ENCODE data around the gene CCSER1. TPM values are rescaled to one million over a fixed set of nuclear protein-coding genes. Genes with fewer than 3 reads are reported as not detected.
A peak's percentile ranks its signal among the peaks of the same experiment; 100 is the strongest.
"Not testable (repeated sequence)": the region's sequence is repeated elsewhere in the genome, so short reads cannot be mapped to it uniquely, and the experiment has no call there.

Gene CCSER1
- total RNA-seq, 8 experiments from 2014 or later: 6.9 to 59.5 (median 25.8) TPM

DNA sequence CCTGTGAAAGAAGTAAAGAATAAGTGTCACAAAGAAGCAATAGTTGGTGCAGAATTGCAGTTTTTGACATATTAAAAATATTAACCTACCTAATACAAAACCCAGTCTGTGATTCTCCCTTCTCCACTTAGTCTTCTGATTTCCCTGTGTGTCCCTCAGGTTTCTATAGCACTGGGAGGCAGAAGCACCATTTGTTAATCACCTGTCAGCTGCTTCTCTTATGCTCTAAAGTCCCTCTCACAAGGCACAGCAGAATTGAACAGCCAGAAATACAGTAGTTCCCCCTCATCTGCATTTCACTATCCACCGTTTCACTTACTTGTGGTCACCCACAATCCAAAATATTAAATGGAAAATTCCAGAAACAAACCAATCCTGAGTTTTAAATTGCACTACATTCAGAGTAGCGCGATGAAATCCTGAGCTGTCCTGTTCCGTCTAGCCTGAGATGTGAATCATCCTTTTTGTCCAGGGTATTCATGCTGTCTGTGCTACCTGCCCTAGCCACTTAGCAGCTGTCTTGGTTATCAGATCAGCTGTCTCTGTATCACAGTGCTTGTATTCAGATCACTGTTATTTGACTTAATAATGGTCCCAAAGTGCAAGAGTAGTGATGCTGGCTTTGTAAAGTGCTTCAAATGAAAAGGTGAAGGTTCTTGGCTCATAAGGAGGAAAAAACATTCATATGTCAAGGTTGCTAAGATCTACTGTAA is 1192.5 kb downstream of the CCSER1 start:
- in situ Hi-C loops (cut with MboI; ENCODE audit: low pct_unique_long_range_greater_than_20kb in 2 of 9, low sequenced_read_pairs in 9 of 9, unreplicated experiment in 9 of 9): no loop called here
- 0 to 100% (median 89%) methylated on average over 1 to 4 of the region's 4 CpGs; no CpG with 5 or more reads in 3 of the 10 experiments for WGBS, 10 experiments
- H3K27ac ChIP-seq: no peak overlapping the region

DNA sequence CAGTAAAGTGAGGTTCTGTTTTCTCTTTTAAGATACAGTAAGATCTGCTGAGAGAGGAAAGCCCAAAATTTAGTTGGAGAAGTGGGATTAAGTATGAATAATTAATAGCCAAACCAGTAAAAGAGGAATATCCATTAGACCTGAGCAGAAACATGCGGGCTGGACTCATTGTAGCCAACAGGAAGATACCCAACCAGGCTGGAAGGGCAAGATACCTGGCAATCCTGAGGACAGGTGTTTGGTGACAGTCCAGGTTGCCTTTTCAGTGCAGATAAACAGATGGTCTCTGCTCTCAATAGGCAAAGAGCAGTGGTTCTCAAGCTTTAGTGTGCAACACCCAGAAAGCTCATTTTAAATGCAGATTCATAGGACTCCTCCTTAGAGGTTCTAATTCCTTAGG is 1195.8 kb downstream of the CCSER1 start:
- in situ Hi-C loops (cut with MboI; ENCODE audit: low pct_unique_long_range_greater_than_20kb in 2 of 9, low sequenced_read_pairs in 9 of 9, unreplicated experiment in 9 of 9): no loop called here
- Histone ChIP-seq H3K27ac (no peak overlapping the region), H3K4me1 (replicated peaks in 1 of 2) (peaks cover 0 to 5% of the 10 kb centered on the region in 2 donors), H3K4me3 (no peak overlapping the region)
- no peak for ATAC-seq (replicated peaks in 6 of 8)
- WGBS, 10 experiments: 0 to 100% (median 86%) methylated on average over 1 of the region's 1 CpG; no CpG with 5 or more reads in 3 of the 10 experiments

More for the DNA sequence above, 1192.5 kb downstream of the CCSER1 start:
- peak in 5 of 8 experiments; percentile 82 to 93 (median 88) for ATAC-seq (replicated peaks in 6 of 8)
- peaks cover 0 to 5% of the 10 kb centered on the region in 2 donors for H3K4me1 ChIP-seq (replicated peaks in 1 of 2)
- H3K4me3 ChIP-seq: no peak overlapping the region

DNA sequence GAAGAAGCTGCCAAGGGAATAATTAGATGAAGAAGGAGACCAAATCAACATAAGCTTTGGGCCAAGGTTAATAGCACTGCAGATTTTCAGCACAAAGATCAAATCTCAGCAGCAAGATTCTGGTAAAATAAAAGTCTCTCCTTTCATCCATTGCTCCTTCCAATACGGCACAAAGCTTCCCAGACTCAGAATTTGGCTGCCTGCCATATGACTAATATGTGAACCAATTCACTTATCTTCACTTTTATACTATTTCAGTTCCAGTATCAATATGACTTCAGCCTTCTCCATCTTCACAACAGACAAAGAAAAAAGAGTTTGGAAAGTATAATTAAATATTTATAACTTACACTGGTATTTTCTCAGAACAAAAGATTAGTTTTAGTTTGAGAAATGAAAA is 1198.3 kb downstream of the CCSER1 start:
- H3K4me3 ChIP-seq: no peak overlapping the region
- in situ Hi-C loops (cut with MboI; ENCODE audit: low pct_unique_long_range_greater_than_20kb in 2 of 9, low sequenced_read_pairs in 9 of 9, unreplicated experiment in 9 of 9): no loop called here
- no peak for ATAC-seq (replicated peaks in 6 of 8)
- H3K27ac ChIP-seq: no peak overlapping the region
- no peaks in the 10 kb centered on the region for H3K4me1 ChIP-seq (replicated peaks in 1 of 2)
- WGBS, 10 experiments: 0 to 40% (median 0%) methylated on average over 1 of the region's 1 CpG; no CpG with 5 or more reads in 2 of the 10 experiments

DNA sequence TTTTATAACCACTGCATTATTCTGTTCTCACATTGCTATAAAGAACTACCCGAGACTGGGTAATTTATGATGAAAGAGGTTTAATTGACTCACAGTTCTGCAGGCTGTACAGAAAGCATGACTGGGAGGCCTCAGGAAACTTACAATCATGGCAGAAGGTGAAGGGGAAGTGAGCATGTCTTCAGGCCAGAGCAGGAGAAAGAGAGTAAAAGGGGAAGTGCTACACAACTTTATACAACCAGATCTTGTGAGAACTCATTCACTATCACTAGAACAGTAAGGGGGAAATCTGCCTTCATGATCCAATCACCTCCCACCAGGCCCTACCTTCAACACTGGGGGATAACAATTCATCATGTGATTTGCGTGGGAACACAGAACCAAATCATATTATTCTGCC is 1199.0 kb downstream of the CCSER1 start:
- H3K4me1 ChIP-seq (replicated peaks in 1 of 2); ATAC-seq (replicated peaks in 6 of 8); H3K4me3 ChIP-seq; H3K27ac ChIP-seq; in situ Hi-C loops (cut with MboI; ENCODE audit: low pct_unique_long_range_greater_than_20kb in 2 of 9, low sequenced_read_pairs in 9 of 9, unreplicated experiment in 9 of 9): not testable (repeated sequence)
- 6 to 100% (median 70%) methylated on average over 1 to 2 of the region's 2 CpGs; no CpG with 5 or more reads in 2 of the 10 experiments for WGBS, 10 experiments

DNA sequence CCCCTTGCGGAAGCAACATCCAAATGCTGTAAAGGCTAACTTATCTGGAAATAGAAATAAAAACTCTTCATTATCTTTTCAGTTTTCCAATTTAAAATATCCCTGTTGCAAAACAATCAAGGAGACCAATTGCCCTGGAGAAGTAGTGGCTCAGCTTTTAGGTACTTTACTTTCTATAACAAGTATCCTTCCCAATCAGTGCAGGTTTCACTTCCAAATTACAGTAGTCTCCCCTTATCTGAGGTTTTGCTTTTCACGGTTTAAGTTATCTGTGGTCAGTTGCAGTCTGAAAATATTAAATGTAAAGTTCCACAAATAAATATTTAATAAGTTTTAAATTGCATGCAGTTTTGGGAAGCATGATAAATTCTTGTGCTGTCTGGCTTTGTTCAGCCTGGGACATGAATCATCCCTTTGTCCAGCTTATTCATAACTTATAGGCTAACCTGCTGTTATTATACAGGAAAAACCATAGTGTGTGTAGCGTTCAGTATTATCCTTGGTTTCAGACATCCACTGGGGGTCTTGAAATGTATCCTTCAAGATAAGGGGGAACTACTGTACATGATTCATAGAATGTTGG is 1203.5 kb downstream of the CCSER1 start:
- in situ Hi-C loops (cut with MboI; ENCODE audit: low pct_unique_long_range_greater_than_20kb in 2 of 9, low sequenced_read_pairs in 9 of 9, unreplicated experiment in 9 of 9): no loop called here
- no peak overlapping the region for H3K27ac ChIP-seq
- H3K4me1 ChIP-seq (replicated peaks in 1 of 2): no peaks in the 10 kb centered on the region
- 16 to 100% (median 86%) methylated on average over 1 to 3 of the region's 3 CpGs; no CpG with 5 or more reads in 1 of the 10 experiments for WGBS, 10 experiments
- H3K4me3 ChIP-seq: no peak overlapping the region
- ATAC-seq (replicated peaks in 6 of 8): no peak

DNA sequence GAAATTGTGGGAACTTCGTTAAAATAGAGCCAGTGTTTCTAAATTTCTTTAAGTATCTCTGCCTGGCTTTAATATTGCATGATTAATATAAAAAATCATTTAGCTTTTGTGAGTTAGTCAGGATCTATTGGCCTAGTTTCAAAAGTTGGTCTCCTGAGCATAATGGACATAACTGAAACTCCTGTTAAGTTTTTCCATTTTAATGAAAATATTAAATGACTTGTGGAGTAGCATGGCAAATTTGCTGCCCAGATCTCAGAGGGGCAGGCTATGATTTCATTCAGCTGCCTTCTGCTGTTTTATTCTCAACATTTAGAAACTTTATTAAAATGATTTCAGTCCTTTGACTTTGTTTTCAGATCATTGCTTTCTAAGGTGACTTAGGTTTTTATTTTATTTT is 1213.6 kb downstream of the CCSER1 start:
- 25 to 100% (median 80%) methylated on average over 1 of the region's 1 CpG; no CpG with 5 or more reads in 3 of the 10 experiments for WGBS, 10 experiments
- in situ Hi-C loops (cut with MboI; ENCODE audit: low pct_unique_long_range_greater_than_20kb in 2 of 9, low sequenced_read_pairs in 9 of 9, unreplicated experiment in 9 of 9): no loop called here
- no peak for ATAC-seq (replicated peaks in 6 of 8)

DNA sequence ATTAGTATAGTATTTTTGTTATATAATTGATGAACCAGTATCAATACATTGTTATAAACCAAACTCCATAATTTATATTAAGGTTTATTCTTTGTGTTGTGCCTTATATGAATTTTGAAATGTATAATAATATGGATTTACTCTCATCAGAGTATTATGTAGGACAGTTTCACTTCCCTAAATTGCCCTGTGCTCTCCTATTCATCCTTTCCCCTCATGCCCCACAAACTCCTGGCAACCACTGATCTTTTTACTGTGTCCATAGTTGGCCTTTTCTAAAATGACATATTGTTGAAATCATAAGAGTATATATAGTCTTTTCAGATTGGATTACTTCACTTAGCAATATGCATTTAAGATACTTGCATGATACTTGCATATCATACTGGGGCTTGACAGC is 1218.4 kb downstream of the CCSER1 start:
- Histone ChIP-seq H3K27ac (no peak overlapping the region), H3K4me1 (replicated peaks in 1 of 2) (no peaks in the 10 kb centered on the region), H3K4me3 (no peak overlapping the region)
- ATAC-seq (replicated peaks in 6 of 8): no peak
- in situ Hi-C loops (cut with MboI; ENCODE audit: low pct_unique_long_range_greater_than_20kb in 2 of 9, low sequenced_read_pairs in 9 of 9, unreplicated experiment in 9 of 9): no loop called here

More for the DNA sequence above, 1213.6 kb downstream of the CCSER1 start:
- Histone ChIP-seq H3K27ac (no peak overlapping the region), H3K4me1 (replicated peaks in 1 of 2) (no peaks in the 10 kb centered on the region), H3K4me3 (no peak overlapping the region)

DNA sequence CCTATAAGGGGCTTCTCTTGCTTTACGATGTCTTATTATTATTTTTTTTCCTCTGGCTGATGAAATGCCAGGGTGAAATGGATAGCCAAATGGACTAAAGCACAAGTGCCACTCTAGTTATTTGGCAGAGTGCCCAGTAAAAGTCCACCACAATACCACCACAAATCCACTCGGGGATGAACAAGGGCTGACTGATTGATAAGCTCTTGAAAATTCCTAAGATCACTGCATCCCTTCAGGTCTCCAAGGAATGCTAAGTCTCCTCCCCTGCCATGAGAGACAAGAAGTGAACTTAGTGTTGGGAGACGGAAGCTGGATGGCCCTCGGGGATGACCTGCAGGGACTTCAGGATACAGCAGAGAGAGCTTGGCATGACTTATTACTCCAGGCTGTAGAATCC is 1229.3 kb downstream of the CCSER1 start:
- 14 to 100% (median 75%) methylated on average over 1 to 4 of the region's 4 CpGs; no CpG with 5 or more reads in 3 of the 10 experiments for WGBS, 10 experiments
- in situ Hi-C loops (cut with MboI; ENCODE audit: low pct_unique_long_range_greater_than_20kb in 2 of 9, low sequenced_read_pairs in 9 of 9, unreplicated experiment in 9 of 9); ATAC-seq (replicated peaks in 6 of 8); H3K27ac ChIP-seq; H3K4me3 ChIP-seq; H3K4me1 ChIP-seq (replicated peaks in 1 of 2): not testable (repeated sequence)

DNA sequence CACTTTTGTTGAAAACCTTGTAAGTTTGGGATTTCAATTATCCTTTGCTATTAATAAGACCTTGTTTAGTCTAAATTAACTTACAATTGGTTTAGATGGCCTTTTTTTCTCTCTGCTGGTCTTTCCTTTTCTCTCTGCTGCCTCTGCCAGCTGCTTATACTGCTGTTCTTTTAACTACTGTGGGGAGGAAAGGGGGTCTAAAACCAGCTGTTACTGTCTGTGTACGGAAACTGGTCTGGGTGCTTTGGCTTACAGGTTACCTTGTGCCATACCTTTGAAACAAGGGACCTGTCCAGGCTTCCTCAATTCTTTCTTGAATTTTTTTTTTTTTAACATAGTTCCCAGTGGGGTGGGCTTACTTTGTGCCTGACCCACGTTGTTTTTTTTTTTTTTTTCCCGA is 1230.8 kb downstream of the CCSER1 start:
- H3K4me3 ChIP-seq; H3K4me1 ChIP-seq (replicated peaks in 1 of 2); H3K27ac ChIP-seq; in situ Hi-C loops (cut with MboI; ENCODE audit: low pct_unique_long_range_greater_than_20kb in 2 of 9, low sequenced_read_pairs in 9 of 9, unreplicated experiment in 9 of 9); ATAC-seq (replicated peaks in 6 of 8): not testable (repeated sequence)
- 0 to 90% (median 79%) methylated on average over 1 to 3 of the region's 3 CpGs; no CpG with 5 or more reads in 1 of the 10 experiments for WGBS, 10 experiments

DNA sequence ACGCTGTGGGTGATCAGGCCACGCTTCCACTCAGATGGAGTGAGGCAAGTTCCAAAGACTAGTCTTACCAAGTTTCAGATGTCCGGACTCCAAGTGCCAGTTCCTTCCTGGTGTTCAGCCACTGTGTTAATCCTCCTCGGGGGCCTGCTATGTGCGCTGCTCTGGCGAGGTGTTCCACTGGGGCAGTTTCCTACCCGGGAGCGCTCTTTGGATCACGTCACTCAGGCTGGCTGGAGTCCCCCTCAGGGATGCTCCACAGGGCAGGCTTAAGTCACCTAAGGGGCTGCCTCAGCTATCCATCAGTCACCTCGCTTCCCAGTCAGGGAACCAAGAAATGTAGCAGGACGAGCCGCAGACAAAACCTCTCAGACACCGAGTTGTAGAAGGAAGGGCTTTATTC is 1231.4 kb downstream of the CCSER1 start:
- H3K27ac ChIP-seq; ATAC-seq (replicated peaks in 6 of 8); in situ Hi-C loops (cut with MboI; ENCODE audit: low pct_unique_long_range_greater_than_20kb in 2 of 9, low sequenced_read_pairs in 9 of 9, unreplicated experiment in 9 of 9); H3K4me3 ChIP-seq; H3K4me1 ChIP-seq (replicated peaks in 1 of 2): not testable (repeated sequence)
- WGBS, 10 experiments: 50 to 88% (median 60%) methylated on average over 1 to 11 of the region's 13 CpGs; no CpG with 5 or more reads in 6 of the 10 experiments

DNA sequence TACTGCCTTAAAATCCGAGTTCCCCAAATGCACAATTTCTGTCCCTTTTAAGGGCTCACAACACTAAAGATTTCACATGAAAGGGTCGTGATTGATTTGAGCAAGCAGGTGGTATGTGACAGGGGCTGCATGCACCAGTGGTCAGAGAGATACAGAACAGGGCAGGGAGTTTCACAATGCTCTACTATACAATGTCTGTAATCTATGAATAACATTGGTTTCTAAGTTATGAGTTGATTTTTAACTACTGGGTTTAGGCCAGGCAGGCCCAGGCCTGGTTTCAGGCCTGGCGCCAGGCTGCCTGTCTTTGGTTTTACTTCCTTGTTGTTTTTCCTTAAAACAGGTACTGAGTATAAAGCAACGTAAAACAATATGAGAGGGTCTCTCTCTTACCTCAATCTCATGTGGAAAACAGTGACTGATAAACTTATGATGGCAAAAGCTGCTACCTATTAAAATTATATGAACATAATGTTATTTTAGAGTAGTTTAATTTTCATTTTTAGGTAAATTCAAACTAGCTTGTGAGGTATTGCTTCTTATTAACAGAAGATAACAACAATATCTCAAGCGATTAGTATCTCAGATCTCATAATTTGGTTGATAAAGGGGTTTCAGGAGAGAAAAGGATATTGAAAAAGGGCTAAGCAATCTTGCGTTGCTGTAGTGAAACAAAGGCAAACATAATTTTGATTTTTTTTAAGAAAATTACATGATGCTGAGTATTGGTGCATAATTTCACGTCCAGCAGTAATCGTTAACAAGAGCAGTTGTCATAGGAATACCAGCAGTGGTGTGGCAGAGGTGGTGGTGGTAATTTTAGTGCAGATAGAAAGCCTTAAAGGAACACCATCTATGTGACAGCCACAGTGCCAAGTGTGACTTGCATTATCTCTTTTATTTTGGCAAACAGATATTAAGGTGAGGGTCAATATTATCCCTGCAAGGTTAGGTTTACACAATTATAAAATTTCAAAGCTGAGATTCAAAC is 1232.1 kb downstream of the CCSER1 start:
- in situ Hi-C loops (cut with MboI; ENCODE audit: low pct_unique_long_range_greater_than_20kb in 2 of 9, low sequenced_read_pairs in 9 of 9, unreplicated experiment in 9 of 9): no loop called here
- ATAC-seq (replicated peaks in 6 of 8): no peak
- peaks cover 0 to 2% of the 10 kb centered on the region in 2 donors for H3K4me1 ChIP-seq (replicated peaks in 1 of 2)
- H3K4me3 ChIP-seq: no peak overlapping the region
- no peak overlapping the region for H3K27ac ChIP-seq
- 8 to 84% (median 45%) methylated on average over 1 to 8 of the region's 8 CpGs; no CpG with 5 or more reads in 2 of the 10 experiments for WGBS, 10 experiments

DNA sequence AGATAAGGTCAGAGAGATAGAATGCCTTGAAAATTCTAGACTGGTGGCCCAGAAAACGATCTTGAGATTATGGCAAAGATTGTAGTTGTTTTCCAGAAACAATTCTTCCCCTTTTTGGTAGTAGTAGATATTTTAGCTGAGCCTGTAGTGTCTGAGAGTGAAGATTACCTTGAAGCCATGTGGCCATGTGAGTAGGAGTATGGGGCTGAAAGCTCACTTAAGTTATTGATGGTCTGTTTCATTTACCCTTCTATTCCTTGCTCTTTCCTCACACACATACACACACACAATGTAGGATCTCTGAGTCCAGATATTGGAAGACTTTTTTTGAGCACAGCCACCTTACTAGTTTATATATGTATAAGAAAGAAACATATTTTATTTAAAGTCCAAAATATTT is 1234.9 kb downstream of the CCSER1 start:
- no peak for ATAC-seq (replicated peaks in 6 of 8)
- Histone ChIP-seq H3K4me1 (replicated peaks in 1 of 2) (no peaks in the 10 kb centered on the region), H3K27ac (no peak overlapping the region), H3K4me3 (no peak overlapping the region)
- WGBS, 10 experiments: 0 to 80% (median 40%) methylated on average over 1 of the region's 1 CpG; no CpG with 5 or more reads in 3 of the 10 experiments
- in situ Hi-C loops (cut with MboI; ENCODE audit: low pct_unique_long_range_greater_than_20kb in 2 of 9, low sequenced_read_pairs in 9 of 9, unreplicated experiment in 9 of 9): no loop called here

DNA sequence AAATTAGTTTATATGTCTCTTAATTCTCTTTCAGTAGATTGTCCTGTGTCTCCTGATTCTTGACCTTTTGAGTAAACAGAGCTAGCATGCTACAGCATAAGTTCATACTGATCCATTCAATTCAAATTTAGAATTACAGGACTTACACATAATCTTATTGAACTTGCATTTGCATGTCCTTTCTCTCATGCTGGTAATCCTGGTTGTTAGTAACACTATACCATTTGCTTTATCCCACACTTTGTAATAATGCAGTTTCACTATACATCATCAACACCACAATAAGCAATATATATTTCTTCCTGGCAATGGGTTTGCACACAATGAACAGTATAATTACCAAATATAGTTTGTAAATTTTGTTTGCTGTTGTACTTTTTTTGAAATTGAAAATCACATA is 1239.4 kb downstream of the CCSER1 start:
- in situ Hi-C loops (cut with MboI; ENCODE audit: low pct_unique_long_range_greater_than_20kb in 2 of 9, low sequenced_read_pairs in 9 of 9, unreplicated experiment in 9 of 9): no loop called here
- Histone ChIP-seq H3K27ac (no peak overlapping the region), H3K4me3 (no peak overlapping the region), H3K4me1 (replicated peaks in 1 of 2) (no peaks in the 10 kb centered on the region)
- peak in 1 of 8 experiments; percentile 59 for ATAC-seq (replicated peaks in 6 of 8)
